GM10266 (cell line): ENCODE results near the gene ZBTB33.

Experiments
- DNase-seq: peaks from one replicate; pipeline ENCODE4 v3.0.0; 2012; ENCODE audit errors: extremely low spot score
- TF ChIP-seq, protein P1 (sequence below): IDR thresholded peaks from 2 replicates; pipeline ENCODE4 v1.5.1; 2012; ENCODE audit warnings: mild to moderate bottlenecking, low read depth; ENCODE audit not compliant: control insufficient read depth, insufficient read depth; ENCODE audit errors: missing control alignments

Gene ZBTB33

DNA sequence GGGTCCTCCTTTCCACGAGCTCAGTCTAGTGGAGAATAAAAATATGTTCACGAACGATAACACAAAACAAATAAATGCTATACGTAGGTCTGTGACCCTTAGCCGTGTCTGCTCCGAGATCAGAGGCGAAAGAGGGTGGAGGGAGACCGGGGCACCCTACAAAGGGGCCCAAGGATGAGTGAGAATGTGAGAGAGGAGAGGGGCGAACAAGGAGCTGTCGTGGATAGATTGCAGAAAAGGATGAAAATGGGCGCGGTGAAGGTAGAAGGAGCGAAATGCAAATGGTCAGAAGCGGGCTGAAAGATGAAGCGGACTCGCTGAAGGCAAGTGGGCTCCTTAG is 6.2 kb upstream of the ZBTB33 start:
- DNase-seq, result no peak
- TF ChIP-seq, protein P1, sequence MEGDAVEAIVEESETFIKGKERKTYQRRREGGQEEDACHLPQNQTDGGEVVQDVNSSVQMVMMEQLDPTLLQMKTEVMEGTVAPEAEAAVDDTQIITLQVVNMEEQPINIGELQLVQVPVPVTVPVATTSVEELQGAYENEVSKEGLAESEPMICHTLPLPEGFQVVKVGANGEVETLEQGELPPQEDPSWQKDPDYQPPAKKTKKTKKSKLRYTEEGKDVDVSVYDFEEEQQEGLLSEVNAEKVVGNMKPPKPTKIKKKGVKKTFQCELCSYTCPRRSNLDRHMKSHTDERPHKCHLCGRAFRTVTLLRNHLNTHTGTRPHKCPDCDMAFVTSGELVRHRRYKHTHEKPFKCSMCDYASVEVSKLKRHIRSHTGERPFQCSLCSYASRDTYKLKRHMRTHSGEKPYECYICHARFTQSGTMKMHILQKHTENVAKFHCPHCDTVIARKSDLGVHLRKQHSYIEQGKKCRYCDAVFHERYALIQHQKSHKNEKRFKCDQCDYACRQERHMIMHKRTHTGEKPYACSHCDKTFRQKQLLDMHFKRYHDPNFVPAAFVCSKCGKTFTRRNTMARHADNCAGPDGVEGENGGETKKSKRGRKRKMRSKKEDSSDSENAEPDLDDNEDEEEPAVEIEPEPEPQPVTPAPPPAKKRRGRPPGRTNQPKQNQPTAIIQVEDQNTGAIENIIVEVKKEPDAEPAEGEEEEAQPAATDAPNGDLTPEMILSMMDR, result no peak

DNA sequence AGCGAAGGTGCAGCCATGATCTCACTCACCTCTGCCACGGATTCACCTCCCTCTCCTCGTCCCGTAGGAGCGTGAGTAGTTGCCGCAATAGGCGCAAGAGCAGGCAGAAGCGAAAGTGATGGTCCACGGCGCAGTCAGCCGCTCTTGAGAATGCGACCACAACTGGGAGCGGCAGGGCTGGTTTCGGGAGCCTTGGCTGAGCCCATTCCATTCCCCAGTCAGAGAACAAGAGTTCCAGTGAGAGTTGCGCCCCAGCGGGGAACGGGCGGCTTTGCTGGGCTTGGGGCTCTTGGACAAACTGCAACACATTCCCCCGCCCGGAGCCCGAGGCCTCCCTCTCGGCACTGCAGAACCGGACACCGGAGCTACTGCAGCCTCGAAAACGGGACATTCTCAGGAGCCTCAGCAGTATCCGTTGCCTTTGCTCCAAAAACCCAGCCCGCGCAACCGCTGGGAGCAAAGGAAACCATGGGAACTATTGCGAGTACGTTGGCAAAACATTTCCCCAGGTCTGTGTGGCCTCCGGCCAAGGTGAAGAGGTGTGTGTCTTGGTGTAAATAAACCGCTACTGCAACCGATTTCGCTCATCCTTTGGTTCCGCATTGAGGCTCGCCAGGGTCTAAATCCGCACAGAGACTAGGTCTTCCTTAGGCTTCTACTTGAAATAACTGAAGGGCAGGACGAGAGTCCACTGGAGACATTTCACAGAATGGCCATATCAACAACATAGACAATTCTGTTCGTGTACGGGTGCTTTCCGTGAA is 5.7 kb upstream of the ZBTB33 start:
- peak; percentile 33 for DNase-seq
- TF ChIP-seq, protein P1, result no peak

- TF ChIP-seq, protein P1, result no peak
- DNase-seq, result peak; percentile 8
These were observed 929 bp downstream of the ZBTB33 start for GRCh38 chrX:120251471-120252011.

DNA sequence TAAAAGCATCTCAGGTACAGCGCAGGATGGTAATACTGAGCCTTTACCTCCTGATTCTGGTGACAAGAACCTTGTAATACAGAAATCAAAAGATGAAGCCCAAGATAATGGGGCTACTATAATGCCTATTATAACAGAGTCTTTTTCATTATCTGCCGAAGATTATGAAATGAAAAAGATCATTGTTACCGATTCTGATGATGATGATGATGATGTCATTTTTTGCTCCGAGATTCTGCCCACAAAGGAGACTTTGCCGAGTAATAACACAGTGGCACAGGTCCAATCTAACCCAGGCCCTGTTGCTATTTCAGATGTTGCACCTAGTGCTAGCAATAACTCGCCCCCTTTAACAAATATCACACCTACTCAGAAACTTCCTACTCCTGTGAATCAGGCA is 3.2 kb downstream of the ZBTB33 start:
- no peak for DNase-seq
- TF ChIP-seq, protein P1, result no peak

DNA sequence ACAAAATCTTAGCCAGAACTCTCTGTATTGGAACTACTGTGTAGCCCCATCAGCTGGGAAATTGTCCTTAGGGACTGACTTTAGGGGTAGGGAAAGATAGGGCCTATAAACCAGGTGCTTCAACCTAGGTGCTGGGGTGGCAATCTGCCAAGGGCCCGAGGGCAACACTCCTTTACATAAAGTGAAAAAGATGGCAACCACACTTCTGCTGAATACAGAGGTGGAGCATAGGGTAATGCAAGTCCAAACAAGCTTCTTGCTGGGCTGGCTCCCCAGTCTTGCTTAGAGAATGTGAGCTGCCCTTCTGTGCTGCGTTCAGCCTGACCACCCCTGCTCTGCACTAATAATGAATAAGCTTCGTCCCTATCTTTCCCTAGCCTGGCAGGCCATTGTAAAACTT is 9.8 kb downstream of the ZBTB33 start:
- TF ChIP-seq, protein P1, result no peak
- no peak for DNase-seq

DNA sequence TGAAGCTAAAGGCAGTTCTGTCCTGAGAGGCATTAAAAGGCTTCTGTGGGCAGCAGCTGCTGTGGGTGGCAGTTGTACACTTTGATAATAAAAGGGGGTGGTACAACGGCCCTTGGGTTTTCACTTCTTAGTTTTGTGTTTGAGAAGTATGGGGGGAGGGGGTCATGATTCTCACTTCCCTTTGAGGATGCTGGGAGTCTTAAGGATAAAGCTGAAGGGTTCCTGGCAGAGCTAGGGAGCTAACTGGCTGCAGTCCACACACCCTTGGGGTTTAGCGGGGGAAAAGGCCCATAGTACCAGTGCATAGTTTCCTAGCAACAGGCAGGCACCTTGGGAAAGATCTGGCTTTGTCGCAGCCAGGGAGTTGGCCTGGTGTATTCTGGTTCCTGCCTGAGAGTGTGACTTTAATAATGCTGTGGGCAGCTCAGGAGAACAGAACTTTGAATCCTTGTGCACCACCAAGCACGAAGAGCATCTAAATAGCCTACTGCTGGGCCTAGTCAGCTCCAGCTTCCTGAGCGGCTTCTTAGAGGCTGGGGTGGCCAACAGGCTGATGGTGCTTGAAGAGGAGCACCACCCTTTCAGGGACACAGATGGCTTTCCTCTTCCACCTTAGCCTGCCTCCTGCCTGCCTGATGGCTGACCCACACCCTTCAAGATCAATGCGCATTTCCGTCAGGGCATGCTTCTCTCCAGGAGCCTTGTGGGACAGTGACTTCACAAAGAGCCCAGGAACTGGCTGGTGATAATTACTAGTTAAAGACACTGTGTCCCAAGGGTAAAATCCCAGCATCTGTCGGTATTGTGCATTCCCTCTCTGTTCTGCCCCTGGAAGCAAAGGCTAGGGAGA is 12.5 kb downstream of the ZBTB33 start:
- TF ChIP-seq, protein P1, result no peak
- DNase-seq, result no peak
